Upper lobe of right lung (tissue), 1 donor: Measurements from ENCODE around the gene EPB41. TPM values are rescaled to one million over a fixed set of nuclear protein-coding genes. Genes with fewer than 3 reads are reported as not detected.
A peak's percentile ranks its signal among the peaks of the same experiment; 100 is the strongest.

ENCODE experiments used
- ATAC-seq: fragments of 200-7000 bp; cut with Tn5 transposase; one replicate; pipeline ENCODE4 v1.9.1; 2020; ENCODE audit warnings: mild to moderate bottlenecking, moderate library complexity
- DNase-seq: peaks from one replicate; pipeline ENCODE4 v3.0.0-alpha.2; 2020
- H3K27ac ChIP-seq: fragments of 200-600 bp; one replicate; pipeline ENCODE4 v1.8.0; 2022
- H3K27me3 ChIP-seq: fragments of 200-600 bp; one replicate; pipeline ENCODE4 v1.8.0; 2022; ENCODE audit warnings: mild to moderate bottlenecking
- H3K36me3 ChIP-seq: fragments of 200-600 bp; one replicate; pipeline ENCODE4 v1.8.0; 2022
- H3K4me1 ChIP-seq: fragments of 200-600 bp; one replicate; pipeline ENCODE4 v1.8.0; 2022
- H3K4me3 ChIP-seq: fragments of 200-600 bp; one replicate; pipeline ENCODE4 v1.8.0; 2022; ENCODE audit warnings: mild to moderate bottlenecking
- H3K9me3 ChIP-seq: fragments of 200-600 bp; one replicate; pipeline ENCODE4 v1.8.0; 2022
- CTCF ChIP-seq: fragments of 200-600 bp; IDR thresholded peaks from one replicate; pipeline ENCODE4 v1.8.0; 2022; ENCODE audit warnings: antibody characterized with exemption
- intact Hi-C: fragments of 100-400 bp; cut with DNase I; formaldehyde crosslinking; loops from one replicate; pipeline ENCODE4 v1.11.0; 2022
- total RNA-seq: library from RNA; stranded (reverse); fragmentation: NEBNext Ultra II Directional; extraction: Animal tissue kit (Norgen Biotek cat#: 25700); gene quantifications from one replicate; pipeline ENCODE4 v1.2.1, GENCODE V29; 2021
- donor health status: DM: no; HTN: yes; CAD: no; lungs with severe emphysema.

EPB41 gene
- total RNA-seq, 1 donor from 2014 or later, result 67.0 TPM

- ATAC-seq, result peak; percentile 26
- TF ChIP-seq CTCF, result no peak
These were observed 15.1 kb upstream of the EPB41 start for GRCh38 chr1:28899267-28899666.

GRCh38 chr1:28900562-28900961, 13.8 kb upstream of the EPB41 start:
- intact Hi-C loops, result no loop called here
- DNase-seq (peak; percentile 7), ATAC-seq (no peak)
- Histone ChIP-seq H3K27me3 (no peaks in the 10 kb centered on the region), H3K36me3 (no peaks in the 10 kb centered on the region), H3K27ac (no peak overlapping the region), H3K9me3 (no peaks in the 10 kb centered on the region), H3K4me3 (no peak overlapping the region), H3K4me1 (peaks cover 21% of the 10 kb centered on the region)
- no peak for TF ChIP-seq CTCF

More at GRCh38 chr1:28899267-28899666, 15.1 kb upstream of the EPB41 start:
- Histone ChIP-seq H3K9me3 (no peaks in the 10 kb centered on the region), H3K4me1 (peaks cover 21% of the 10 kb centered on the region), H3K4me3 (no peak overlapping the region), H3K27ac (no peak overlapping the region), H3K27me3 (no peaks in the 10 kb centered on the region), H3K36me3 (peaks cover 4% of the 10 kb centered on the region)
- DNase-seq, result no peak
- intact Hi-C loops, result no loop called here

GRCh38 chr1:28902738-28903137, 11.6 kb upstream of the EPB41 start:
- Histone ChIP-seq H3K27me3 (no peaks in the 10 kb centered on the region), H3K36me3 (no peaks in the 10 kb centered on the region), H3K27ac (no peak overlapping the region), H3K4me1 (peaks cover 21% of the 10 kb centered on the region), H3K4me3 (no peak overlapping the region), H3K9me3 (no peaks in the 10 kb centered on the region)
- no peak for ATAC-seq
- intact Hi-C loops, result no loop called here
- DNase-seq, result no peak
- TF ChIP-seq CTCF, result no peak

- H3K4me1 ChIP-seq, result no peaks in the 10 kb centered on the region
- no peak for TF ChIP-seq CTCF
- H3K9me3 ChIP-seq, result no peaks in the 10 kb centered on the region
- H3K27me3 ChIP-seq, result no peaks in the 10 kb centered on the region
- no peak overlapping the region for H3K27ac ChIP-seq
- no peaks in the 10 kb centered on the region for H3K36me3 ChIP-seq
- DNase-seq, result no peak
- no peak for ATAC-seq
- no peak overlapping the region for H3K4me3 ChIP-seq
- intact Hi-C loops, result no loop called here
These were observed 8.3 kb upstream of the EPB41 start for GRCh38 chr1:28905921-28906666.

- DNase-seq (no peak), ATAC-seq (no peak)
- Histone ChIP-seq H3K4me1 (peaks cover 5% of the 10 kb centered on the region), H3K27me3 (no peaks in the 10 kb centered on the region), H3K36me3 (no peaks in the 10 kb centered on the region), H3K9me3 (no peaks in the 10 kb centered on the region), H3K4me3 (no peak overlapping the region), H3K27ac (no peak overlapping the region)
- no peak for TF ChIP-seq CTCF
- intact Hi-C loops, result no loop called here
These were observed 5.2 kb upstream of the EPB41 start for GRCh38 chr1:28909198-28909597.
